ENCODE results near the gene MICA.

DNA sequence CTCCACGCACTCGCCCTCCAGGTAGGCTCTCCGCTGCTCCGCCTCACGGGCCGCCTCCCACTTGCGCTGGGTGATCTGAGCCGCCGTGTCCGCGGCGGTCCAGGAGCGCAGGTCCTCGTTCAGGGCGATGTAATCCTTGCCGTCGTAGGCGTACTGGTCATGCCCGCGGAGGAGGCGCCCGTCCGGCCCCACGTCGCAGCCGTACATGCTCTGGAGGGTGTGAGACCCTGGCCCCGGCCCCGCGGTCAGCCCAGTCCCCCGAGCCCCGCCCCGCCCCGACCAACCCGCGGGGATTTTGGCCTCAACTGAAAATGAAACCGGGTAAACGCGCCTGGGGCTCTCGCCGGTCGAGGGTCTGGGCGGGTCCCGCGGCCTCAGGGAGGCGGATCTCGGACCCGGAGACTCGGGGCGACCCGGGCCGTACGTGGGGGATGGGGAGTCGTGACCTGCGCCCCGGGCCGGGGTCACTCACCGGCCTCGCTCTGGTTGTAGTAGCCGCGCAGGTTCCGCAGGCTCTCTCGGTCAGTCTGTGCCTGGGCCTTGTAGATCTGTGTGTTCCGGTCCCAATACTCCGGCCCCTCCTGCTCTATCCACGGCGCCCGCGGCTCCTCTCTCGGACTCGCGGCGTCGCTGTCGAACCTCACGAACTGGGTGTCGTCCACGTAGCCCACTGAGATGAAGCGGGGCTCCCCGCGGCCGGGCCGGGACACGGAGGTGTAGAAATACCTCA lies 47.0 kb upstream of the MICA start:
- TF ChIP-seq POLR2A (IDR thresholded peaks at IDR 0.05): no peak
- TF ChIP-seq, protein P1, sequence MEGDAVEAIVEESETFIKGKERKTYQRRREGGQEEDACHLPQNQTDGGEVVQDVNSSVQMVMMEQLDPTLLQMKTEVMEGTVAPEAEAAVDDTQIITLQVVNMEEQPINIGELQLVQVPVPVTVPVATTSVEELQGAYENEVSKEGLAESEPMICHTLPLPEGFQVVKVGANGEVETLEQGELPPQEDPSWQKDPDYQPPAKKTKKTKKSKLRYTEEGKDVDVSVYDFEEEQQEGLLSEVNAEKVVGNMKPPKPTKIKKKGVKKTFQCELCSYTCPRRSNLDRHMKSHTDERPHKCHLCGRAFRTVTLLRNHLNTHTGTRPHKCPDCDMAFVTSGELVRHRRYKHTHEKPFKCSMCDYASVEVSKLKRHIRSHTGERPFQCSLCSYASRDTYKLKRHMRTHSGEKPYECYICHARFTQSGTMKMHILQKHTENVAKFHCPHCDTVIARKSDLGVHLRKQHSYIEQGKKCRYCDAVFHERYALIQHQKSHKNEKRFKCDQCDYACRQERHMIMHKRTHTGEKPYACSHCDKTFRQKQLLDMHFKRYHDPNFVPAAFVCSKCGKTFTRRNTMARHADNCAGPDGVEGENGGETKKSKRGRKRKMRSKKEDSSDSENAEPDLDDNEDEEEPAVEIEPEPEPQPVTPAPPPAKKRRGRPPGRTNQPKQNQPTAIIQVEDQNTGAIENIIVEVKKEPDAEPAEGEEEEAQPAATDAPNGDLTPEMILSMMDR (IDR thresholded peaks at IDR 0.05): no peak
